ENCODE measurements around the gene SPTLC2. TPM values are rescaled to one million over a fixed set of nuclear protein-coding genes. Genes with fewer than 3 reads are reported as not detected.

The SPTLC2 gene
- total and polyA plus RNA-seq, 2 of the 8 experiments (the other 6 are each of a cell fraction or from before 2014, with no cell fraction given) = 8.9 to 35.1 TPM

DNA sequence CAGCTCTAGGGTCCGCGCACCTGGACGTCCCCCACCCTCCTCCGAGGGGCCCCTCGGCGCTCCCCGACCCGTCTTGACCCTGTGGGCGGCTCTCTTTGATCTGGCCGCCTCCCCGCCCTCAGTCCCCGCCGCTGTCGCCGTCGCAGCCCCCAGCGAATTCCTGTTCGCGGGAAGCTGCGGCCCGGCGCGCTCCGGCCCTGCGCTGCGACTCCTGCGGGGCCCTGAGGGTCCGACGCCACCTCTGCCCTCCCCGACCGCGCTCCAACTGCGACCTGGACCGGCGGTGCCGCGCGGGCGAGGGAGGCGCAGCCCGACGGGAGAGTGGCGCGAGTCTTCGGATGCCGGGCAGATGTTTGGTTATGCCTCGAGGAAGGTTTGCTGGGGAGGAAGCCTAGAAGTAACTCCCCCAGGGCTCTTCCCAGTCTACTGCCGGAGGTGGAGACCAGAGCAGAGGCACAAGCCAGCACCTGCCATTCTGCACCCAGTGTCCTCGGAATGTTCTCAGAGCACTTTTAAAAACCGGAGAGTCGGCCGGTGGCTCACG lies 117.4 kb downstream of the SPTLC2 start:
- Histone ChIP-seq H3K4me1 (replicated peaks in 1 of 4; ENCODE audit: control insufficient read depth in 3 of 4, insufficient read depth in 4 of 4, low read length in 3 of 4) (peaks cover 0 to 7% (median 3%) of the 10 kb centered on the region in 4 experiments; a peak in 4 of 7 replicates), H2BK12ac (ENCODE audit: low read depth, low read length) (no peak overlapping the region), H2AFZ (ENCODE audit: low read length) (peak overlapping the region; percentile 36; the same call in 1 of the 2 replicates), H3K18ac (ENCODE audit: extremely low read depth, low read length) (no peak overlapping the region), H2BK15ac (ENCODE audit: low read length) (no peak overlapping the region), H2BK120ac (replicated peaks; ENCODE audit: low read depth, low read length) (no peak overlapping the region), H3K79me2 (ENCODE audit: control insufficient read depth in 1 of 2, insufficient read depth in 2 of 2, low read length in 2 of 2) (no peaks in the 10 kb centered on the region), H3K27me3 (replicated peaks in 1 of 4; ENCODE audit: control insufficient read depth in 3 of 4, extremely low read depth in 1 of 4, insufficient read depth in 3 of 4, low read length in 3 of 4) (peaks cover 26 to 44% (median 38%) of the 10 kb centered on the region in 4 experiments), H4K91ac (replicated peaks; ENCODE audit: insufficient read length, low read length) (no peak overlapping the region), H4K5ac (ENCODE audit: insufficient read length, low read depth, low read length) (no peak overlapping the region), H4K20me1 (replicated peaks in 1 of 2; ENCODE audit: control insufficient read depth in 1 of 2, insufficient read depth in 2 of 2, low read length in 2 of 2) (peaks cover 0 to 2% of the 10 kb centered on the region in 2 experiments), H3K4me2 (ENCODE audit: insufficient read depth in 1 of 2, low read depth in 2 of 2, low read length in 2 of 2) (peak overlapping the region; percentile 89 to 92), H3K4me3 (ENCODE audit: extremely low read depth in 1 of 4, insufficient read depth in 2 of 4, low read depth in 3 of 4, low read length in 4 of 4) (peak overlapping the region; percentile 44 to 71 (median 54)), H3K23me2 (ENCODE audit: low read depth, low read length) (peaks cover 14% of the 10 kb centered on the region; the same call in 1 of the 2 replicates), H3K56ac (replicated peaks; ENCODE audit: insufficient read length, low read depth, low read length) (no peak overlapping the region), H3K4ac (replicated peaks; ENCODE audit: insufficient read length, low read depth, low read length) (no peak overlapping the region), H3K27ac (ENCODE audit: low read depth, low read length) (no peak overlapping the region), H2BK5ac (ENCODE audit: low read depth, low read length) (no peak overlapping the region), H3K9ac (replicated peaks in 1 of 4; ENCODE audit: extremely low read depth in 1 of 4, low read depth in 3 of 4, low read length in 3 of 4) (no peak overlapping the region; a peak in 1 of 7 replicates), H2BK20ac (ENCODE audit: low read length) (no peak overlapping the region), H3K79me1 (ENCODE audit: low read depth, low read length) (no peaks in the 10 kb centered on the region), H2AK5ac (ENCODE audit: low read depth, low read length) (no peak overlapping the region), H3K9me3 (ENCODE audit: insufficient read depth in 2 of 2, low read depth in 1 of 2, low read length in 1 of 2) (no peaks in the 10 kb centered on the region), H4K8ac (ENCODE audit: extremely low read depth, insufficient read depth, low read length) (no peak overlapping the region), H3K23ac (ENCODE audit: insufficient read length) (no peak overlapping the region), H3K36me3 (ENCODE audit: control insufficient read depth in 2 of 4, insufficient read depth in 4 of 4, low read length in 3 of 4) (no peaks in the 10 kb centered on the region; a peak in 1 of 8 replicates), H3K14ac (ENCODE audit: insufficient read length) (no peak overlapping the region)
- 15% methylated on average over 27 of the region's 53 CpGs; no CpG with 5 or more reads in 1 of the 2 experiments for WGBS, 2 experiments (ENCODE audit: extremely low coverage in 1 of 2, insufficient coverage in 1 of 2, insufficient read length in 1 of 2, insufficient replicate concordance in 2 of 2, low coverage in 1 of 2, low lambda C conversion rate in 2 of 2, missing lambda C conversion rate in 1 of 2)
- ChIA-PET CTCF (ENCODE audit: partially characterized antibody) (interaction anchor here (2.3 kb wide), 1 partner anchor 40 kb away, joined by 11 read pairs; no protein-coding TSS in a partner anchor), POLR2A (ENCODE audit: partially characterized antibody) (interaction anchor here (0.8 to 1.5 kb wide), 2 partner anchors 14 to 27 kb away, joined by 3 to 4 read pairs; no protein-coding TSS in a partner anchor)
- DNase-seq (ENCODE audit: low read depth in 1 of 2, low spot score in 2 of 2) (peak in 1 of 2 experiments; percentile 66), FAIRE-seq (no peak)
- TF ChIP-seq GTF2F1 (IDR thresholded peaks at IDR 0.05; ENCODE audit: borderline replicate concordance, low read depth, low read length) (no peak), TAF1 (IDR thresholded peaks at IDR 0.05; ENCODE audit: low read depth, low read length) (no peak), SAP30 (IDR thresholded peaks at IDR 0.05; ENCODE audit: insufficient read depth, insufficient replicate concordance, low read length) (no peak), ATF3 (IDR thresholded peaks at IDR 0.05; ENCODE audit: insufficient read depth, low read depth, low read length) (no peak), ASH2L (IDR thresholded peaks at IDR 0.05; ENCODE audit: low read length) (peak; percentile 51), RNF2 (IDR thresholded peaks at IDR 0.05; ENCODE audit: borderline replicate concordance, low read depth, low read length, missing control alignments, poor library complexity, severe bottlenecking) (no peak), ZNF274 (IDR thresholded peaks at IDR 0.05; ENCODE audit: borderline replicate concordance, extremely low read depth, low read length) (no peak), EZH2 (IDR thresholded peaks at IDR 0.05; ENCODE audit: low read depth, low read length, severe bottlenecking) (peak; percentile 46), CEBPB (IDR thresholded peaks at IDR 0.05; ENCODE audit: low read depth, low read length) (no peak), RBBP5 (IDR thresholded peaks at IDR 0.05; ENCODE audit: borderline replicate concordance, low read depth, low read length) (peak; percentile 21; the same call in 1 of the 2 replicates)
- TF ChIP-seq, protein P1, sequence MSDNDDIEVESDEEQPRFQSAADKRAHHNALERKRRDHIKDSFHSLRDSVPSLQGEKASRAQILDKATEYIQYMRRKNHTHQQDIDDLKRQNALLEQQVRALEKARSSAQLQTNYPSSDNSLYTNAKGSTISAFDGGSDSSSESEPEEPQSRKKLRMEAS (IDR thresholded peaks at IDR 0.05) = peak; percentile 66; the same call in 1 of the 2 replicates
